GM21619 (cell line): Measurements from ENCODE around the gene DNAJC4.

Source experiments
- ATAC-seq: cut with Tn5 transposase; IDR thresholded peaks from one replicate; pipeline ENCODE4 v1.9.1; 2021; ENCODE audit not compliant: unreplicated experiment

The DNAJC4 gene, protein sequence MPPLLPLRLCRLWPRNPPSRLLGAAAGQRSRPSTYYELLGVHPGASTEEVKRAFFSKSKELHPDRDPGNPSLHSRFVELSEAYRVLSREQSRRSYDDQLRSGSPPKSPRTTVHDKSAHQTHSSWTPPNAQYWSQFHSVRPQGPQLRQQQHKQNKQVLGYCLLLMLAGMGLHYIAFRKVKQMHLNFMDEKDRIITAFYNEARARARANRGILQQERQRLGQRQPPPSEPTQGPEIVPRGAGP

DNA sequence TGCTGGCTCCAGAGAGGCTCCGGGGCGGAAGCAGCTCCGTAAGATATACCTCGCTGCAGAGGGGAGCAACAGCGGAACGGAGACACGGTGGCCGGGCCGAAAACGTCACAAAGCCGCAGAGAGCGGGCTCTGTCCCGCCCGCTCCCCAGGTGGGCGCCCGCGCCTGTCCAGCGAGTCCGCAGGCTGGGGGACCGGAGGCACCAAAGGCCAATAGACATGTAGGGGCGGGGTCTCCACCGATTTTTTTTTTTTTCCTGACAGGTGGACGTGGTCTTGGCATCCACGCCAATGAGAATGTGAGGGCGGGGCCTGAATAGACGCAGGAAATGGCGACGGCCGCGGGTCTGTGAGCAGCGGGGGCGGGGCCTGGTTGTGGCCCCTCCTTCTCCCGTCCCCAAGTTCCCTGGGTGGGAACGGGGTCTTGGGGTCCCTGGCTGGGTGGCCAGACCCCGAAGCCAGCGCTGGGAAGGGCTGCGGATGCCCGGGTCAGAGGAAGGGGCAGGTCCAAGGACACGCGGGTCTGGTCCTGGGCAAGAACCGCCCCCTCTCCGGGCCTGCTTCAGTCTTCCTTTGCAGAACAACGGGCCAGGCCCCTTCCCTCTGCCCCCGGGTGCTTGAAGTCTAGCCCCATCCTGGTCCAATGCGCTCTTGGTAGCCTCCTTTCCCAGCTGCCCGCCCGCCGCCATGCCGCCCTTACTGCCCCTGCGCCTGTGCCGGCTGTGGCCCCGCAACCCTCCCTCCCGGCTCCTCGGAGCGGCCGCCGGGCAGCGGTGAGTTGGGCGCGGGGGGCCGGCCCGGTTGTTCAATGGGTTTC lies at the start of gene DNAJC4:
Gene DNAJC4, plus strand, starts transcription at position 378 of the 814 bp plus-strand sequence. Its CDS starts 307 bp downstream, at position 685.
- peak; percentile 40 for ATAC-seq

DNA sequence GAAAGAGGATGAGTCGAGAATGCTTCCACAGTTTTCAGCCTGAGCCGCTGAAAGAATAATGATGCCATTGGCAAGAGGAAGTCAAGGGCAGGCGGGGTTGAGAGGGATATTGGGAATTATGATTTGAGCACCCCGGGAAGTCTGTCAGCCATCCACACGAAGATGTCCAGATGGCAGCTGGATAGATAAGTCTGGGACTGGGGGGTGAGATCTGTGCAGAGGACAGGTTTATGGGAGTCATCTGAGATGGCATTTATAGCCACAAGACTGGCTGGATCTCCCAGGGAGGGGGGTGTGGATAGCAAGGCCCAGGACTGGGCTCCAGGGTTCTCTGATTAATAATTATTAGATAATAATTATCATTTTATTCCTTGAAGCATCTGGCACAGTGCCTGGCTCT lies 49.5 kb upstream of the DNAJC4 start:
- no peak for ATAC-seq

DNA sequence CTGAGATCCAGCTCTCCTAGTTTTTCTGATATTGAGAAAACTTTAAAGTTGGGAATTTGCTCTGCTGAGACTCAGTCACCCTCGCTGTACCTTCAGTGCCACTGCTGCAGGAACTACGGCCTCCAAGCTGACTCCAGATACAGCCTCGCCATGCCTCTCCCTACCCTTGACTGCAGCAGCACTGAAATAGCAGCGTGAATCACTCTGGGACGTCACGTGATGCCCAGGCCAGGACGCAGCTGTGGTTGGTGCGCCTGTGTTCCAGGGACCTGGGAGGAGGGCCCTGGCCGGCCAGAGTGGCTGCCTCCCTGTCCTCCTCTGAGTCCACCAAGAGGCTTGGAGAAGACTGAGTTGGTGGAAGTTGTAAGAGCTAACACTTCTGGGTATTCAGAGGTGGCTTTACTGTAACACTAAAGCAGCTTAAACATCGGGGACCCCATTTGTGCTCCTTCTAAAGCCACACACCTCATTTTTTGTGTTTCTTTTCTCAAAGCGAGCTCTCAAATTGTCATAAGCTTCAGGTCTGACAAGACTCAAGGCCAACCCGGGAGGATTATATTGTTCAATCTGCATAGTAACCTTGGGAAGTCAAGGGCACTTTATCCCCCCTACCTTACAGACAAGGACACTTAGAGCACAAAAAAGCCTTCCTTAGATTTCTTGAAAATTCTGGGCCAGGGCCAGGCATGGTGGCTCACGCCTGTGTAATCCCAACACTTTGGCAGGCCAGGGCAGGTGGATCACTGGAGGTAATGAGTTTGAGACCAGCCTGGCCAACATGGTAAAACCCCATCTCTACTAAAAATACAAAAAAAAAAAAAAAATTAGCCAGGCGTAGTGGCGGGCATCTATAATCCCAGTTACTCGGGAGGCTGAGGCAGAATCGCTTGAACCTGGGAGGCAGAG lies 48.6 kb upstream of the DNAJC4 start:
- ATAC-seq = no peak

DNA sequence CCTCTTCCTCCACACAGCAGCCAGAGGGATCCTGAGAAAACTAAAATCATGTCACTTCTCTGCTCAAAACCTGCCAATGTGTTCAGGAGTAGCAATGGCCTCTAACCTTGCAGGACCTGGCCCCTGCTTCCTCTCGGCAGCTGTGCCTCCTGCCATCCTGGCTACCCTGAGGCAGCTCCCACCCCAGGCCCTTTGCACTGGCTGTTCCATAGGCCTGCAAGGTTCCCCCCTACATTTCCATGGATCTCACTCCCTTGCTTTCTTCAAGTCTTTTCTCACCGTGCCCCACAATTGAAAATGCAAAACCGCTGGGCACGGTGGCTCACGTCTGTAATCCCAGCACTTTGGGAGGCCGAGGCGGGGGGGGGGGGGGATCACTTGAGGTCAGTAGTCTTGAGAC lies 46.5 kb upstream of the DNAJC4 start:
- ATAC-seq = no peak

DNA sequence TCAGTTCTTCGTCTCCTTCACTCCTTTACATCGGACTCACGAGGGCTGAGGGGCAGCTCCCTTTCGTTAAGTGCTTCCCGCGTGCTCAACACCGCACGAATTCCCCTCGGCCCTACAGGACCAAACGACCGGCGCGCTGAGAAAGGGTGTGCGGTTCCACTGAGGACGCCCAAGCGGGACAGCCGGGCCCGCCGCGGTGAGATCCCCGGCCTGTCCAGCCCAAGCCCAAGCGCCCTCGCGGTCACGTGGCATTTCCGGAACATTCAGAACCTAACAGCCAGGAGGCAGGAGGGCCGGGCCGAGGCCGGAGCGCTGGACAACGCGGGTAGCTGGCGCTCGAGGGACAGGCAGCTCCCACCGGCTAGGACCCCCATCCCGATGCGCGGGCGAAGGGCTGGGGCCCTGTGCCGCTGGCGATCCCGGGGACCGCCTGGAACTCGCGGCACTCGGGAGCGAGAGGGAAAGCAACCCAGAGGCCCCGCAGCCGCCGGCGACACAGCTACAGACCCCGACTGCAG lies 45.1 kb upstream of the DNAJC4 start:
- ATAC-seq = peak; percentile 16

DNA sequence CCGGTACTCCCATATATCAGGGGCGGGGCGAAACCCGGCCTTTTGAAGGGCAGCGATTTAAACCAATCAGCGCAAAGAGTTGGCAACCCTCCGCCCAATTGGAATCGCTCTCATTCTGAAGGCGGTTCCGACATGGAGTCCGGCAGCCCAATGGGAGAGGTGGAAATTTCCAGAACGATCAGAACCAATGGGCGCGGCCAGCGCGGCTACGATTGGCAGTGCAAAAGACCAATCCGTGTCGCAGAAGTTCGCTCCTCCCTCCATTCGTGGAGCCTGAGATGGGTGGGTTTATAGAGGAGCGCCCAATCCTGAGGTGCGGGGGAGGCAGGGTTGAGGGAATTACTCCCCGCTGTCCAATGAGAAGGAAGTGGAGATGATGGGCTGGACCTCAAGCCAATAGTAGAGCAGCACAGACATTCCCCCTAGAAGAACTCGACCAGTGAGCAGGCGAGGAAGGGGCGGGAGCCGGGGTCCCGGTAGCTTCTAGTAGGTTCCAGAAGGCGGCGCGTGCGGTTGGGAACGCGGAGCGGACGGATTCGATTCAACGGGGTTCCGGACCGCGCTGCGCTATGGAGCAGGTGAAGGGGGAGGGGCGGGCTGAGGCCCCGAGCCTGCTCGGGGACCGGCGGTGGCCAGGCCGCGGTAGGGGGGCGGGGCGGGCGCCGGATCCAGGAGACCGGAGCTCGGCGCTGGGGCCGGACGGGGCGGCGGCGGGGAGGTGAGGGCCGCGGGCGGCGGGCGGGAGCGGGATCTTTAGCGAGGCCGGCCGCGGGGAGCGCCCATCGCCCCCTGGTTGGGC lies 44.5 kb upstream of the DNAJC4 start, which contains the start of gene STIP1:
Gene STIP1, plus strand, starts transcription at position 479 of the 799 bp plus-strand sequence. Its CDS starts 91 bp downstream, at position 570.
- peak; percentile 77 for ATAC-seq

DNA sequence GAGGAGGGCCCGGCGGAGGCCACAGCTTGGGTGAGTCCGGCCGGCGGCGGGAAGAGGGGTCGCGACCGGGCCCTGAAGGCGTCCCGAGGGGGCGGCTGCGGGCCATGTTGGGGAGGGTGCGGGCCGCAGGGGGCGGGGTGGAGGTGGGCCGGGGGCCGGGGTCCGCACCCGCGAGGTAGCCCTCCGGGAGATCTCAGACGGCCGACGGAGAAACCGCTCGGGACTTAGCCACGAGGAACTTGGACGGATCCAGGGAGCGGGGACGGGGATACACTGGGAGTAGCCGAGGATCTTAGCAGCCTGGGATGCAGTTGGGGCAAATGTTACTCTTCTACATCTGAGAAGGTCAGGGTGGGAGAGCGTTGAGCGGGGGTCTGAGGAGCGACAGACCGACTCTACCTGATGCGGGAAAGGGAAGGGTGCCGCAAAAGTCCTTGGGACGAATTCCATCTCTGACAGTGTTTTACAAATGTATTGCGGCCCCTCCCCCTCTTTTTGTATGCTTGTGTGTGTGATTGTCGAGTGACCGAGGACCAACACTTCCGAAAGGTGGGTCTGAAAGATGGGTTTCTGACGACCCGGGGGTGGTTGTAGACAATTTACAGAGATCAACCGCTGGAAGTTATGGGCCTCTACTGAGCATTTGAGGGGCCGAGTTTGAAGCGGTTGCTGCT lies 43.7 kb upstream of the DNAJC4 start:
- ATAC-seq = no peak

DNA sequence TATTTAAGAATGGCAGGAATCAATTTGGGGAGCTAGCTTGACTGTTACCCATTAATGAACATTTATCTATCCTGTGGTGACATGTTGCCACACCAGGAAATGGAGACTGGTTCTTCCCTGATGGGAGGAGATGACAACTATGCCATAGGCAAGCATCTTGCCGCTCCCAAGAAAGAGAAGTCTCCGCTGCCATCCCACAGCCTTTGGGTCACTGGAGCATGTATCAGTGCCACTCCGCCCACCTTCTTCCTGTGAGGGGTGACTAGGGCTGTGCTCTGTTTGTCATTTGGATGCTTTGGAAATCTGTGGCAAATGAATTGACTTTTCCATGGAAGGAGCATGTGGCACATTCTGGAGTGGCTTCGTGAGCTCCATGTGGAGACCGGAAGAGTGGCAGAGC lies 37.9 kb upstream of the DNAJC4 start:
- no peak for ATAC-seq

DNA sequence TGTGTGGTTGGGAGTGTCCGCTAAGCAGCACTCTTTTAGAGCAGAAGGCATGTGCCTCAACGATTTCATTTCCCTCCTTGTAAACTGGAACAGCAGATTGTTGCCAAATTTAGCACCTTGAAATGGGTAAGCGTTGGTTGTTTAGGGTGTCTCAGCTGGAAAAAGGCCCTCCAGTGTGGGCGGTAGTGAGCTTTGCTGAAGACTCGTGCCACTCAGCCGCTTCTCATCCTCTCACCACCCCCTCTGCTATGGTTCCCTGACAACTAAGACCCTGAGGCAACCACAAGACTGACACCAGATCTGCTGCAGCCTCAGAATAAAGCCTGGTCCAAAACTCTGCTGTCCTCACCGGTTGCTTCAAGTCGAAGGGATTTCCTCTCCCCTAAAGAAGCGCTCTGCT lies 33.7 kb upstream of the DNAJC4 start:
- no peak for ATAC-seq

DNA sequence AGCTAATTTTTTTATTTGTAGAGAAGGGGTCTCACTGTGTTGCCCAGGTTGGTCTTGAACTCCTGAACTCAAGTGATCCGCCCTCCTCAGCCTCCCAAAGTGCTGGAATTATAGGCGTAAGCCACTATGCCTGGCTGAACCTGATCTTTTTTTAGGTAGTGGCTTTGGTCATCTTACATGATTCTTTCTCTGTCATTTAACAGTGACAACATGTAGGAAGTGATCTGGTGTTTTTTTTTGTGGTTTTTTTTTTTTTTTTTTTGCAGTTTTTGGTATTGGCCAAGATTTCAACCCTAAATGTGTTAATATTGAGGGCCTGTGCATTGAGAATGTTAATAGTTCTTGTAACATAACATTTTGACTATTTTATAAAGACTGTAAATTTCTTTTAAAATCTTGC lies 31.8 kb upstream of the DNAJC4 start:
- ATAC-seq = no peak

DNA sequence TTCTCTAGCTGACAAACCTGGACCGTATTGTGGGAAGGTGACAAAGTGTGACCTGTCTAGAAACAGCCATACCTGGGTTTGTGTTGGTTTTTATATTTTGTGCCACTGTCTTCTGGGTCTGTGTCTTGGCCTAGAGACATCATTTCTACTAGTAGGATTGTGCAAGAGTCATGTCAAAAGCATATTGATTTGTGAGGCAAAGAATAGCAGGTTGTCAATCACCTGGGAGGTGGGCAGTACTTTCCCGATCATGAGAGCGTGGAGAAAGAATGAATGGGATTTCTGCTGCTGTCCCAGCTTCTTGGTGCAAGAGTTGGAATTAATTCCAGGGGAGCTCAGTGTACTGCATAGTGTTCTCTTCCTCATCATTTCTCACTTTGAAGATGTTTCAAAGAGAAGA lies 28.8 kb upstream of the DNAJC4 start:
- no peak for ATAC-seq

DNA sequence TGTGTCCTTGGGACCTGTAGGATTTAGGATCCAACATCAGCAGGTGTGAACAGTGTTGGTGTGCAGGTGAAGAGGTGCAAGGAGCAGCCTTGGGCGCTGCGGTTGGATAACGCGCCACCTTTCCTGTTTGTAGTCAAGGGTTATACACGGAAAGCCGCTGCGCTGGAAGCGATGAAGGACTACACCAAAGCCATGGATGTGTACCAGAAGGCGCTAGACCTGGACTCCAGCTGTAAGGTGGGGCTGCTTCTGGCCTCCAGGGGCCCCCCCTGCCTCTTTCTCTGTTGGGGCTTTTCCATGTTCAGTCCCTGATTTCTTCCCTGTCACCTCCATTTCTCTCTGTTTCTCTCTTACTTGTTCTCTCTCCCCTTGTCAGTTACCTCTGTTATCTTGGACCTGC lies 27.4 kb upstream of the DNAJC4 start:
- no peak for ATAC-seq

DNA sequence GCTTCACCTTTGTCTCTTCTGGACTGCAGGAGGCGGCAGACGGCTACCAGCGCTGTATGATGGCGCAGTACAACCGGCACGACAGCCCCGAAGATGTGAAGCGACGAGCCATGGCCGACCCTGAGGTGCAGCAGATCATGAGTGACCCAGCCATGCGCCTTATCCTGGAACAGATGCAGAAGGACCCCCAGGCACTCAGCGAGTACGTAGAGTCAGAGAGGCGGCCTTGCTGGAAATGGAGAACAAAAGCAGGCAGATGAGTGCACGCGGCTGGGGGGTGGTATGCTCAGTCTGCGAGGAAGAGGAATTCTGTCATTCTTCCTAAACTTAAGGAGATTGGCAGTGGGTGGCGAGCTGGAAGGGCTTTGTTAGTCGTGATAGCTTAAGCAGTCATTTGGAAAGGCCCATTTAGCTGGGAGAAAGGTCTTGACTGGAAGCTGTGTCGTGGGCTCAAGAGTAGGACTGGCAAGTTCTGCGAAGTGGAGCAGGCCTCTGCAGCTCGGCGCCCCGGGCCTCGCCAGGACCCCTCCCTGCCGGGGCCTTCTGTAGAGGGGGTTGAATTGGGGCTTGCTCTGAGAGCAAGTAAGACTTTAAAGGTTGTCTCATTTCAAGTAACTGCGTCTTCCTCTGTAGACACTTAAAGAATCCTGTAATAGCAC lies 26.8 kb upstream of the DNAJC4 start:
- ATAC-seq = no peak

DNA sequence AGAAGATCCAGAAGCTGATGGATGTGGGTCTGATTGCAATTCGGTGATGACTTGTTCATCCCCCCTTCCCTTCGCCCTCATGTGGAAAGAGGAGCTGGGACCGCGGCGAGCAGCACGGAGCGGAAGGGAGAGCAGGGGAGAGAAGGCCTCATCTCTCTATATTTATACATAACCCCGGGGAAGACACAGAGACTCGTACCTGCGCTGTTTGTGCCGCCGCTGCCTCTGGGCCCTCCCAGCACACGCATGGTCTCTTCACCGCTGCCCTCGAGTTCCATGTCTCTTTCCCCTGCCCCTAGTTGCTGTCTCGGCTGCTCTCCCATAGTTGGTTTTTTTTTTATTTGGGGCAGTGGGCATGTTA lies 26.3 kb upstream of the DNAJC4 start:
- no peak for ATAC-seq

DNA sequence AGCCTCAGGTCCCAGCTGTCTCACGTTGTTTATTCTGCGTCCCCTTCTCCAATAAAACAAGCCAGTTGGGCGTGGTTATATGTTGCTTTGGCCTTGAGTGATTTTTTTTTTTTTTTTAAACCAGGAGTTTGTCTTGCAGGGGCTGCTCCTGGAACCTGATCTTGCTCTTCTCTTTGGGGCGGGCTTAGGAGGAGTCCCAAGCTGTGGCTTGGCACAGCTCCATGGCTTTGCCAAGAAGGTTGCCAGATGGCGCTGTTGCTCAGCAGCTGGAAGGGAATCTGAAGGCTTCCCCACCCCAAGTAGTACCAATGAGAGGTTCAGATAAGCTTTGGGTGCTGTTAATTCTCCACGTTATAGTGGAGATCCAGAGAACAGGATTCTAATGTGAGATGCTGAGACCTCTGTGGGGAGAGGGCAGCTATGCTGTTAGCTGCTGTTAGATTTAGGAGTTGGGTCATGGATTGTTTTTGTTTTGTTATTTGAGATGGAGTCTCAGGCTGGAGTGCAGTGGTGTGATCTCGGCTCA lies 25.8 kb upstream of the DNAJC4 start:
- no peak for ATAC-seq

DNA sequence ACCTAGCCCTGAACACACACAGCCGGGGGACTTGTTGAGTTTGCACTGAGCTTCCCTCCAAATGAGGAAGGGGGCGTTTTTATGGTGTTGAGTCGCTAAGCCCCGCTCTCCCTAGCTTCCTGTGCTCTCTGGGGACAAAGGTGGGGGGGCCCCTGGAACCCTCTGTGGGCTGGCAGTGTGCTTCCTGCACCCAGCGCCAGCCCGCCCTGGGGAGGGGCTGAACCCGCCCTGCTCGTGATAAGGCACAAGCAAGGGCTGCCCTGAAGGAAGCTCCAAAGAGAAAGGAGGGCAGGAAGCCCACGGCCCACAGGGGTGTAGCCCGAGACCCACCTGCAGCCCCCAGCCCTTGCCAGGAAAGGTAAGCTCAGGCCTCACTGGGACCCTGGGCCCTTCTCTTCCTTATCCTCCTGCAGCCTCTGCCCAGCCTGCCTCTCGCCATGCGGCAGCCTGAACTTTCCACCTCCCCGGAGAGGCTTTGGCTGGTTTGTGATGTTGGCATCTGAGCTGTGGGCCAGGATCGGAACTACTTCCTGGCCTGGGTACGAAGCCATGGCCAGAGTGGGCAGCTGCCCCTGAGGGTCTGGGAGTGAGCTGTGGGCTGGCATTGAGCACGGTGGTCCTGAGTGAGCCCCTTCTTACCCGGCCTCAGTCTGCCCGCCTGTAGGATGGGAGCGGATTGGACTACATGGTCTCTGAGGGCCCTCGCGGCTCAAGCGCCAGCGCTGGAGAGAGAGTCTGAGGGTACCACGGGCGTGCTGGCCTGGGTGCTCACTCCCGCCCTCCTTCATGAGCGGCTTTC lies 23.7 kb upstream of the DNAJC4 start, which contains the start of gene FERMT3:
Gene FERMT3, plus strand, starts transcription at position 265 of the 799 bp plus-strand sequence. CDS start 644 bp downstream, outside the sequence.
- ATAC-seq = peak; percentile 41

DNA sequence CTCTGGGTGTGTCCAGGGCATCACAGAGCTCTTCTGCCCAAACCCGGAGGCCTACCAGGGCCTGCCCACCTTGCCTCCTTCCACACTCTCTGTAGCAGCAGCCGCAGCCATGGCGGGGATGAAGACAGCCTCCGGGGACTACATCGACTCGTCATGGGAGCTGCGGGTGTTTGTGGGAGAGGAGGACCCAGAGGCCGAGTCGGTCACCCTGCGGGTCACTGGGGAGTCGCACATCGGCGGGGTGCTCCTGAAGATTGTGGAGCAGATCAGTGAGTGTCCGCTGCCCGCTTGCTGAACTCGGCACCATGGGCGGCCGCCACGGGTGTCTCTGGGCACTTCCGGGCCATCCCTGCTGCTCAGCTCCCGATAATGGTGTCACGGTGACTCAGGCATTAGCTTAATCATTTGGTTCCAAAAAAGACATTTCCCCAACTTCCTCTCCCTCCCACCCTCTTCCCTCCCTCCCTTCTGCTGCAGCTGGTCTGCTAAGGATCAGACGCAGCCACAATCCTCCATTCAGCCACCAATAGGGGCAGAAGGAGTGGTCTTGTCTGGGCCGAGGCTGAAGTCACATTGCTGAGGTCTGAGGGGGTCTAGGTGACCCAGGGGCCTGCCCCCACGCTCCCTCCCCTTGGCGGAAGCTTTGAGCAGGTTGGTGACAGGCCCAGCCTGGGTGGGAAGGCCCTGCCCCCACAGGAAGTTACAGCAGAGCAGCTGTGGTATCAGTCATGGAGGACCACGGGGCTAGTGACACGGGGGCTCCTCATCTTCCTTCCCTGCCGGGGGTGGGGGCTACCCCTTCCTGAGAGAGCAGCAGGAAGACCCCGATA lies 22.9 kb upstream of the DNAJC4 start:
- peak; percentile 56 for ATAC-seq
